HCT116 (cell line): Measurements from ENCODE around the gene HAGH. TPM values are rescaled to one million over a fixed set of nuclear protein-coding genes. Genes with fewer than 3 reads are reported as not detected.

Experiments used
- ATAC-seq: fragments of 200-7000 bp; cut with Tn5 transposase; 2 replicates; pipeline ENCODE4 v1.9.1; 2020; ENCODE audit warnings: mild to moderate bottlenecking, moderate library complexity
- BruUV-seq: library from RNA; stranded (reverse); fragments of 400-500 nt; replicated peaks from 2 replicates; lab custom pipeline; 2021; lab: Mats Ljungman, UMichigan
- CTCF ChIA-PET: fragments of 300-600 bp; sonication (Branson Sonifier 250); formaldehyde crosslinking; loops from one replicate; lab custom pipeline; 2021; ENCODE audit warnings: antibody characterized with exemption; lab: Charles Lee
- POLR2A ChIA-PET: fragments of 300-600, 350-600 bp; sonication (Branson Sonifier 250); formaldehyde crosslinking; loops from one replicate; lab custom pipeline; 2021; ENCODE audit warnings: antibody characterized with exemption; lab: Charles Lee
- RAD21 ChIA-PET, 2 experiments: fragments of 300-600 bp; sonication (Branson Sonifier 250); formaldehyde crosslinking; loops; one replicate each; lab custom pipeline; 2023; ENCODE audit warnings: low total read pairs in 2 of 2; ENCODE audit not compliant: uncharacterized antibody in 2 of 2, unreplicated experiment in 2 of 2, low non-redundant PET in 1 of 2; lab: Charles Lee
- DNase-seq: peaks from one replicate; pipeline ENCODE4 v3.0.0-alpha.2; 2010; ENCODE audit warnings: low read depth, low spot score
- H2AFZ ChIP-seq: fragments of 200-600 bp; shearing (Covaris generic), sonication (generic); 2 replicates; pipeline ENCODE4 v1.6.1; 2017; ENCODE audit warnings: low read depth, mixed run types, mixed read lengths, antibody characterized with exemption, low read length; ENCODE audit not compliant: poor library complexity, severe bottlenecking
- H3K27ac ChIP-seq: 2 replicates; pipeline ENCODE4 v1.5.1; 2012; ENCODE audit warnings: low read depth, low read length
- H3K27me3 ChIP-seq: fragments of 200-600 bp; sonication (generic); 2 replicates; pipeline ENCODE4 v1.6.1; 2016; ENCODE audit warnings: mixed run types, low read length, mixed read lengths; ENCODE audit not compliant: insufficient read depth
- H3K36me3 ChIP-seq, 2 experiments: fragments of 200-500 bp in 1 of 2; fragments of 200-600 bp in 1 of 2; sonication (Bioruptor generic) in 1 of 2; sonication (generic) in 1 of 2; 2 replicates each; pipeline versions ENCODE4 v1.5.1 to v1.6.1; 2014 to 2016; ENCODE audit warnings: low read length in 2 of 2, inconsistent platforms in 1 of 2, mixed read lengths in 1 of 2, mixed run types in 1 of 2; ENCODE audit not compliant: insufficient read depth in 2 of 2, control insufficient read depth in 1 of 2
- H3K4me1 ChIP-seq, 2 experiments: fragments of 200-600 bp in 1 of 2; sonication (generic) in 1 of 2; 2 replicates each; pipeline versions ENCODE4 v1.5.1 to v1.6.1; 2012 to 2017; ENCODE audit warnings: low read length in 2 of 2, inconsistent platforms in 1 of 2, mild to moderate bottlenecking in 1 of 2, mixed read lengths in 1 of 2, mixed run types in 1 of 2, moderate library complexity in 1 of 2; ENCODE audit not compliant: insufficient read depth in 2 of 2, control insufficient read depth in 1 of 2
- H3K4me2 ChIP-seq: fragments of 200-600 bp; sonication (generic); 2 replicates; pipeline ENCODE4 v1.6.1; 2017; ENCODE audit warnings: mixed run types, low read length, mixed read lengths
- H3K4me3 ChIP-seq, 2 experiments: fragments of 200-600 bp in 1 of 2; sonication (generic) in 1 of 2; replicated peaks in 1 of 2; 2 replicates each; pipeline ENCODE4 v1.5.1; 2011 to 2016; ENCODE audit warnings: low read length in 2 of 2, control low read depth in 1 of 2, low read depth in 1 of 2, mild to moderate bottlenecking in 1 of 2, mixed read lengths in 1 of 2, mixed run types in 1 of 2
- H3K79me2 ChIP-seq: fragments of 200-600 bp; sonication (generic); 2 replicates; pipeline ENCODE4 v1.6.1; 2017; ENCODE audit warnings: mild to moderate bottlenecking, mixed run types, low read length, moderate library complexity, mixed read lengths; ENCODE audit not compliant: insufficient read depth
- H3K9ac ChIP-seq: fragments of 200-600 bp; sonication (generic); 2 replicates; pipeline ENCODE4 v1.6.1; 2016; ENCODE audit warnings: low read length, mixed read lengths
- H3K9me2 ChIP-seq: fragments of 200-600 bp; sonication (generic), shearing (Covaris generic); 2 replicates; pipeline ENCODE4 v1.6.1; 2017; ENCODE audit warnings: mixed run types, mild to moderate bottlenecking, moderate library complexity; ENCODE audit not compliant: insufficient read depth
- H3K9me3 ChIP-seq, 2 experiments: fragments of 200-500 bp in 1 of 2; fragments of 200-600 bp in 1 of 2; sonication (Bioruptor generic) in 1 of 2; sonication (generic) in 1 of 2; 2 replicates each; pipeline ENCODE4 v1.6.1; 2014 to 2017; ENCODE audit warnings: low read length in 2 of 2, mixed read lengths in 2 of 2, inconsistent platforms in 1 of 2, low read depth in 1 of 2, mild to moderate bottlenecking in 1 of 2, mixed run types in 1 of 2, moderate library complexity in 1 of 2; ENCODE audit not compliant: control insufficient read depth in 1 of 2, insufficient read depth in 1 of 2
- H4K20me1 ChIP-seq: fragments of 200-600 bp; sonication (generic), shearing (Covaris generic); 2 replicates; pipeline ENCODE4 v1.6.1; 2017; ENCODE audit warnings: mixed run types, mild to moderate bottlenecking, moderate library complexity; ENCODE audit not compliant: insufficient read depth
- ELF1 ChIP-seq: IDR thresholded peaks from 2 replicates; pipeline ENCODE4 v1.6.1; 2012; ENCODE audit warnings: low read depth, borderline replicate concordance
- POLR2A ChIP-seq: IDR thresholded peaks from 2 replicates; pipeline ENCODE4 v1.7.0; 2011; ENCODE audit warnings: borderline replicate concordance; ENCODE audit not compliant: insufficient read depth, insufficient read length; ENCODE audit errors: extremely low read depth
- POLR2AphosphoS5 ChIP-seq: IDR thresholded peaks from 2 replicates; pipeline ENCODE4 v1.6.1; 2011; ENCODE audit warnings: mild to moderate bottlenecking, low read depth, low read length, moderate library complexity
- SIN3A ChIP-seq: IDR thresholded peaks from 2 replicates; pipeline ENCODE4 v1.6.1; 2012; ENCODE audit warnings: low read depth
- TCF7L2 ChIP-seq: IDR thresholded peaks from 2 replicates; pipeline ENCODE4 v1.7.0; 2011; ENCODE audit warnings: borderline replicate concordance, inconsistent platforms; ENCODE audit not compliant: insufficient read depth, insufficient read length; ENCODE audit errors: extremely low read depth
- YY1 ChIP-seq: IDR thresholded peaks from 2 replicates; pipeline ENCODE4 v1.6.1; 2011; ENCODE audit warnings: low read length, low read depth, moderate library complexity, mild to moderate bottlenecking; ENCODE audit not compliant: insufficient replicate concordance; ENCODE audit errors: extremely low read depth
- intact Hi-C: fragments of 100-400 bp; cut with micrococcal nuclease; formaldehyde crosslinking; loops from 2 replicates; pipeline ENCODE4 v1.10.0; 2022
- total RNA-seq: library from RNA; stranded (reverse); gene quantifications from one replicate; pipeline ENCODE4 v1.2.1, GENCODE V29; 2021; ENCODE audit not compliant: unreplicated experiment
- TF ChIP-seq, protein P1 (sequence below): IDR thresholded peaks from 2 replicates; pipeline ENCODE4 v1.6.1; 2012
- TF ChIP-seq, protein P2 (sequence below): IDR thresholded peaks from 2 replicates; pipeline ENCODE4 v1.6.1; 2011; ENCODE audit warnings: mild to moderate bottlenecking, low read length, moderate library complexity; ENCODE audit not compliant: insufficient replicate concordance; ENCODE audit errors: extremely low read depth
- TF ChIP-seq, protein P3 (sequence below), 3 experiments: fragments of 200-600 bp in 1 of 3; sonication (generic) in 1 of 3; IDR thresholded peaks in 2 of 3; conservative IDR thresholded peaks in 1 of 3; 2 replicates each; pipeline ENCODE4 v1.5.1; 2012 to 2017; ENCODE audit warnings: low read depth in 2 of 3, low read length in 2 of 3, antibody characterized with exemption in 1 of 3, borderline replicate concordance in 1 of 3, control low read depth in 1 of 3, mild to moderate bottlenecking in 1 of 3, mixed read lengths in 1 of 3, mixed run types in 1 of 3, moderate library complexity in 1 of 3; ENCODE audit not compliant: insufficient read depth in 1 of 3
- TF ChIP-seq, protein P4 (sequence below): IDR thresholded peaks from 2 replicates; pipeline ENCODE4 v1.6.1; 2012

HAGH gene
- total RNA-seq, 1 experiment from 2014 or later = 39.1 TPM

DNA sequence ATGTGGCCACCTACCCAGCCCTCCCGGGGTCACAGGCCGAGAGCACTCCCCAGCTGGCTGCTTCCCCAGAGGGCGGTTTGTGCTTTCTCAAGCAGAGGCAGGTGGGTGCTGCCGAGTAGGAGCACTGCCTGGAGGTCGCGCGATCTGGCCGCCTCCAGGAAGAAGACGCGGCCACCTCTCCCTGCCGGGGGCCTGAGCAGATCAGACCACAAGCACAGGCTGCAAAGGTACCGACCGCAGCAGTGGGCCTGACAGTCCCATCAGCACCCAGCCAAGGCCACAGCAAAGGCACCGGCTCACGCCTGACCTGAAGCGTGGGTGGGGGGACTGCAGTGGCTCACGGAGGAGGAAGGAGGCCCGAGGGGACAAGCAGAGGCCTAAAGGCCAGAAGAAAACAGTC lies 17.9 kb downstream of the HAGH start (continued):
- TF ChIP-seq, protein P1, sequence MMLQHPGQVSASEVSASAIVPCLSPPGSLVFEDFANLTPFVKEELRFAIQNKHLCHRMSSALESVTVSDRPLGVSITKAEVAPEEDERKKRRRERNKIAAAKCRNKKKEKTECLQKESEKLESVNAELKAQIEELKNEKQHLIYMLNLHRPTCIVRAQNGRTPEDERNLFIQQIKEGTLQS = no peak
- TF ChIP-seq, protein P2, sequence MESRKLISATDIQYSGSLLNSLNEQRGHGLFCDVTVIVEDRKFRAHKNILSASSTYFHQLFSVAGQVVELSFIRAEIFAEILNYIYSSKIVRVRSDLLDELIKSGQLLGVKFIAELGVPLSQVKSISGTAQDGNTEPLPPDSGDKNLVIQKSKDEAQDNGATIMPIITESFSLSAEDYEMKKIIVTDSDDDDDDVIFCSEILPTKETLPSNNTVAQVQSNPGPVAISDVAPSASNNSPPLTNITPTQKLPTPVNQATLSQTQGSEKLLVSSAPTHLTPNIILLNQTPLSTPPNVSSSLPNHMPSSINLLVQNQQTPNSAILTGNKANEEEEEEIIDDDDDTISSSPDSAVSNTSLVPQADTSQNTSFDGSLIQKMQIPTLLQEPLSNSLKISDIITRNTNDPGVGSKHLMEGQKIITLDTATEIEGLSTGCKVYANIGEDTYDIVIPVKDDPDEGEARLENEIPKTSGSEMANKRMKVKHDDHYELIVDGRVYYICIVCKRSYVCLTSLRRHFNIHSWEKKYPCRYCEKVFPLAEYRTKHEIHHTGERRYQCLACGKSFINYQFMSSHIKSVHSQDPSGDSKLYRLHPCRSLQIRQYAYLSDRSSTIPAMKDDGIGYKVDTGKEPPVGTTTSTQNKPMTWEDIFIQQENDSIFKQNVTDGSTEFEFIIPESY = no peak
- TF ChIP-seq SIN3A (no peak), YY1 (no peak)
- TF ChIP-seq, protein P3, sequence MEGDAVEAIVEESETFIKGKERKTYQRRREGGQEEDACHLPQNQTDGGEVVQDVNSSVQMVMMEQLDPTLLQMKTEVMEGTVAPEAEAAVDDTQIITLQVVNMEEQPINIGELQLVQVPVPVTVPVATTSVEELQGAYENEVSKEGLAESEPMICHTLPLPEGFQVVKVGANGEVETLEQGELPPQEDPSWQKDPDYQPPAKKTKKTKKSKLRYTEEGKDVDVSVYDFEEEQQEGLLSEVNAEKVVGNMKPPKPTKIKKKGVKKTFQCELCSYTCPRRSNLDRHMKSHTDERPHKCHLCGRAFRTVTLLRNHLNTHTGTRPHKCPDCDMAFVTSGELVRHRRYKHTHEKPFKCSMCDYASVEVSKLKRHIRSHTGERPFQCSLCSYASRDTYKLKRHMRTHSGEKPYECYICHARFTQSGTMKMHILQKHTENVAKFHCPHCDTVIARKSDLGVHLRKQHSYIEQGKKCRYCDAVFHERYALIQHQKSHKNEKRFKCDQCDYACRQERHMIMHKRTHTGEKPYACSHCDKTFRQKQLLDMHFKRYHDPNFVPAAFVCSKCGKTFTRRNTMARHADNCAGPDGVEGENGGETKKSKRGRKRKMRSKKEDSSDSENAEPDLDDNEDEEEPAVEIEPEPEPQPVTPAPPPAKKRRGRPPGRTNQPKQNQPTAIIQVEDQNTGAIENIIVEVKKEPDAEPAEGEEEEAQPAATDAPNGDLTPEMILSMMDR (IDR thresholded peaks at IDR 0.05 in 2 of 3, conservative IDR thresholded peaks at IDR 0.05 in 1 of 3; ENCODE audit: borderline replicate concordance in 1 of 3, insufficient read depth in 1 of 3, low read depth in 2 of 3, low read length in 2 of 3) = no peak

DNA sequence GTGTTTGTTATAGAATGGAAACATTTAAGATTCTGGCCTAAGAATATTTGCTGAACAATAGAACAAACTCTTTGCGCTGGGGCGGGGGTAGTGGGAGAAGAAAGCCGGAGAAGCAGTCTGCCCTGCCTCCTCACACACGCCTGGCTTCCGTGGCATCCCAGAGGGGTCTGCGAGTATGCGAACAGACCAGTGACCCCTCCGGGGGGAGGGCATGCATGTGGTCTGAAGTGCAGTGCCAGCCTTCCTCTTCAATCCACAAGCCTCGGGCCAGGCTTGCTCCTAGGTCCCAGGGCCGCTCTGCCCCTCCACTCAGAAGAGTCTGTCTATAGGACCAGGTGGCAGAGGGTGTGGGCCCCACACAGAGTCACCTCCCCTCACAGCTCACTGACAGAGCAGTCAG lies 19.0 kb downstream of the HAGH start:
- no peaks in the 10 kb centered on the region for H4K20me1 ChIP-seq
- ChIA-PET POLR2A (no interaction called here), CTCF (no interaction called here), RAD21 (no interaction called here)
- no peak overlapping the region for H3K4me3 ChIP-seq
- H3K9me2 ChIP-seq = no peaks in the 10 kb centered on the region
- no peak for ATAC-seq
- no TSS peak for BruUV-seq
- no peak overlapping the region for H3K9ac ChIP-seq
- H3K9me3 ChIP-seq = no peaks in the 10 kb centered on the region
- intact Hi-C loops = no loop called here
- H3K27ac ChIP-seq = no peak overlapping the region
- TF ChIP-seq, protein P4, sequence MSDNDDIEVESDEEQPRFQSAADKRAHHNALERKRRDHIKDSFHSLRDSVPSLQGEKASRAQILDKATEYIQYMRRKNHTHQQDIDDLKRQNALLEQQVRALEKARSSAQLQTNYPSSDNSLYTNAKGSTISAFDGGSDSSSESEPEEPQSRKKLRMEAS = no peak
- TF ChIP-seq POLR2AphosphoS5 (no peak), SIN3A (no peak), TCF7L2 (no peak), ELF1 (no peak), POLR2A (no peak)
- no peaks in the 10 kb centered on the region for H3K36me3 ChIP-seq
- H3K27me3 ChIP-seq = no peaks in the 10 kb centered on the region
- peaks cover 3 to 4% of the 10 kb centered on the region in 2 experiments; a peak in 3 of 4 replicates for H3K4me1 ChIP-seq
- H3K79me2 ChIP-seq = no peaks in the 10 kb centered on the region
- no peak overlapping the region for H2AFZ ChIP-seq
- H3K4me2 ChIP-seq = no peak overlapping the region
- no peak for DNase-seq
